ENCODE measurements around the gene PHLPP1. TPM values are rescaled to one million over a fixed set of nuclear protein-coding genes. Genes with fewer than 3 reads are reported as not detected.

The PHLPP1 gene
- total and polyA plus RNA-seq, 10 donors = 1.2 to 10.6 (median 6.7) TPM

DNA sequence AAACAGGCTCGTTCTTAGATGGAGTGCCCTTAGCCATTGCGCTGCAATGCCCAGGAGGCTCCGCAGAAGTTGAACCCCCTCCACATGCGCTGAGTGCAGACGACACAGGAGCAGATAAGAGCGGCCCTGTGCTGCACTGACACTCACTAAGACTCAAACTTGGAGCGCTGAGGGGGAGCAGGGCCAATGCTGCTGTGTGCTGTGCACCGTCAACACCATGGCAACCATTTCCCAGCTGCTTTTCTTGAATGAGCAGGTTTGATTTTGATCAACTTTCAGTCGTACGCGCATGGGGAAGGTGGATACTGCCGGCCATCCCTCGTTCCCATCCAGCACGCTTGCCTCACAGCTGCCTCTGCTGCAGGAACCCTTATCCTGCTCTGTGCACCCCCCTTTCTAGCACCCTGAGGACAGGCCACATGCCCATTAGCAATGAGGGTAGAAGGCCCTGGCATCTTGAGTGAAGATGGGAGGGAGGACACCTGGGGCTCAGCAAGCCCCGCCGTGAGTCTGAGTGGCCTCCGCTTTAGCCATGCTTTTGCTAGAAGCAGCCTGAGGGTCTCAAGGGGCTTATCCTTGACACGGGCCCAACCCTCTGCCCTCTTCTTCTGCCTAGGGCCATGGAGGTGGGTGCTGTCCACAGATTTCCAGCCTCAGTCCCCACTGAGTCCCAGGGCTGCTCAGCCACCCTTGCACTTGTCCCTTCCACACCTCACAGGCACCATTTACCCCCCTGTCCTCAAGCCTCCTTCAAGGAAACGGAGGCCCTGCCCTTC lies 271.9 kb downstream of the PHLPP1 start:
- Histone ChIP-seq H3K9me3 (no peaks in the 10 kb centered on the region), H3K36me3 (no peaks in the 10 kb centered on the region), H3K27ac (no peak overlapping the region), H3K4me3 (no peak overlapping the region), H3K27me3 (replicated peaks in 1 of 7) (peaks cover 0 to 4% (median 0%) of the 10 kb centered on the region in 7 donors), H3K4me1 (peaks cover 0 to 7% (median 5%) of the 10 kb centered on the region in 6 donors)
- TF ChIP-seq POLR2A (IDR thresholded peaks at IDR 0.05) = no peak
- TF ChIP-seq POLR2AphosphoS5 (IDR thresholded peaks at IDR 0.05) = no peak
- TF ChIP-seq, protein P1, sequence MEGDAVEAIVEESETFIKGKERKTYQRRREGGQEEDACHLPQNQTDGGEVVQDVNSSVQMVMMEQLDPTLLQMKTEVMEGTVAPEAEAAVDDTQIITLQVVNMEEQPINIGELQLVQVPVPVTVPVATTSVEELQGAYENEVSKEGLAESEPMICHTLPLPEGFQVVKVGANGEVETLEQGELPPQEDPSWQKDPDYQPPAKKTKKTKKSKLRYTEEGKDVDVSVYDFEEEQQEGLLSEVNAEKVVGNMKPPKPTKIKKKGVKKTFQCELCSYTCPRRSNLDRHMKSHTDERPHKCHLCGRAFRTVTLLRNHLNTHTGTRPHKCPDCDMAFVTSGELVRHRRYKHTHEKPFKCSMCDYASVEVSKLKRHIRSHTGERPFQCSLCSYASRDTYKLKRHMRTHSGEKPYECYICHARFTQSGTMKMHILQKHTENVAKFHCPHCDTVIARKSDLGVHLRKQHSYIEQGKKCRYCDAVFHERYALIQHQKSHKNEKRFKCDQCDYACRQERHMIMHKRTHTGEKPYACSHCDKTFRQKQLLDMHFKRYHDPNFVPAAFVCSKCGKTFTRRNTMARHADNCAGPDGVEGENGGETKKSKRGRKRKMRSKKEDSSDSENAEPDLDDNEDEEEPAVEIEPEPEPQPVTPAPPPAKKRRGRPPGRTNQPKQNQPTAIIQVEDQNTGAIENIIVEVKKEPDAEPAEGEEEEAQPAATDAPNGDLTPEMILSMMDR (IDR thresholded peaks at IDR 0.05 in 8 of 11, conservative IDR thresholded peaks at IDR 0.05 in 3 of 11) = no peak
- WGBS, 5 donors = 87 to 93% (median 90%) methylated on average over 12 to 19 of the region's 19 CpGs
- intact Hi-C loops (cut with DNase I; ENCODE audit: low total_unique reads) = no loop called here
- DNase-seq = peak; percentile 49

DNA sequence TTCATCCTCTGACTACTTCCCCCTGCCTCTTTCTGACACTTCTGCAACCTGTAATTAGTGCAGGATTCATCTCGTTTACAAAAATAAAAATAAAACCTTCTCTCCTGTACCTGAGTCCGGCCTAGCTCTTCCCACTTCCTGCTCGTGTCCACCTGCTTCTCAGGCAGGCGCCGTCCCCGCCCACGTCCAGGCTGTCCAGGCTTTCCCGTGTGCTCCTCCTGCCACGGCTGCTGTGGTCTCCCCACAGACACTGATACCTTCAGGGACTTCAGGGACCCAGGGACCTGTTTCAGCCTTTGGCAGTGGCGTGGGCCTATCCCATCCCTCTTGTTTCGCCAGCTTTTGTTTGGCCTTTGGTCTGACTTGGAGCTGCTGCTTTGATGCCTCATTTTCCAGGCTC lies 272.5 kb downstream of the PHLPP1 start:
- TF ChIP-seq POLR2AphosphoS5 (IDR thresholded peaks at IDR 0.05) (no peak), POLR2A (IDR thresholded peaks at IDR 0.05) (no peak)
- TF ChIP-seq, protein P1 (IDR thresholded peaks at IDR 0.05 in 8 of 11, conservative IDR thresholded peaks at IDR 0.05 in 3 of 11) = no peak
- H3K27me3 ChIP-seq (replicated peaks in 1 of 7) = peaks cover 0 to 11% (median 0%) of the 10 kb centered on the region in 7 donors
- H3K4me3 ChIP-seq = no peak overlapping the region
- 84 to 92% (median 88%) methylated on average over 11 of the region's 11 CpGs for WGBS, 5 donors
- intact Hi-C loops (cut with DNase I; ENCODE audit: low total_unique reads) = no loop called here
- H3K36me3 ChIP-seq = no peaks in the 10 kb centered on the region
- peak; percentile 44 for DNase-seq
- peaks cover 0 to under 1% (median 0%) of the 10 kb centered on the region in 6 donors for H3K4me1 ChIP-seq
- no peaks in the 10 kb centered on the region for H3K9me3 ChIP-seq
- no peak overlapping the region for H3K27ac ChIP-seq

DNA sequence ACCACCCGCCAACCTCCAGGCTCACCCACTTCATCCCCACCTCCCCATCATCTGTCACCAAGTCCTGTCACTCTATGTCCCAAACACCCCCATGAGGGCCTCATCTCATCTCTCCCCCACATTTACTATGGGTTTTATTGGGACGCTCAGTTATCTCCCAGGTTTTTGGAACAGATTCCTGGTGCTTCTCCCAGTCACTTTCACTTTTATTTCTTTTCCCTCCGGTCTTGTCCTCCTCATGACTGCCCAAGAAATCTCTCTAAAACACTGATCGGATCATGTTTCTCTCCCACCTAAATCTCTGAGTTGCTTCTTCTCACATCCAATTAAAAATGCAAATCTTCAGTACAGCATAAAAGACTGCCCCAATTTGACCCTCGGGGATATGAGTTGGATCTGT lies 273.1 kb downstream of the PHLPP1 start:
- H3K4me1 ChIP-seq = no peaks in the 10 kb centered on the region
- no peak for DNase-seq
- H3K36me3 ChIP-seq = no peaks in the 10 kb centered on the region
- TF ChIP-seq POLR2A (IDR thresholded peaks at IDR 0.05) = no peak
- no peak for TF ChIP-seq POLR2AphosphoS5 (IDR thresholded peaks at IDR 0.05)
- H3K9me3 ChIP-seq = no peaks in the 10 kb centered on the region
- WGBS, 5 donors = 75 to 88% (median 84%) methylated on average over 5 of the region's 5 CpGs
- H3K27ac ChIP-seq = no peak overlapping the region
- no peak overlapping the region for H3K4me3 ChIP-seq
- intact Hi-C loops (cut with DNase I; ENCODE audit: low total_unique reads) = no loop called here
- peaks cover 0 to 11% (median 0%) of the 10 kb centered on the region in 7 donors for H3K27me3 ChIP-seq (replicated peaks in 1 of 7)

DNA sequence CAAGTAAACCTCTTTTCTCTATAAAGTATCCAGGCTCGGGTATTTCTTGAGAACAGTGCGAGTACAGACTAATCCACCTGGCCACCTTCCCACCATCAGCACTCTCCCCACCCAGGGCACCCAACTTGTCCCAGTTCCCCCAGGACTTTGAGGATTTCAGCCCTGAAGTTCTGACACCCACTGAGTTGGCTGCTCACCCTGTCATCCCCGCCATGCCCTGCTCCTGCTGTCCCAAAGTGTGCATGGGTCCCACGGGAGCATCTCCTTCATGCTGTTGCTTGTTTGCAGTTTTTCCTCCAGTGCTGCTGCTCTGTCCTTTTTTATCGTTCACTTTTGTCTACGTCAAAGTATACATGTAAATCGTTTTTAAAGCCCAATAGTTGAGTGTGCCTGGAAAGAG lies 273.9 kb downstream of the PHLPP1 start:
- Histone ChIP-seq H3K36me3 (no peaks in the 10 kb centered on the region), H3K9me3 (no peaks in the 10 kb centered on the region), H3K4me3 (no peak overlapping the region), H3K4me1 (no peaks in the 10 kb centered on the region), H3K27me3 (replicated peaks in 1 of 7) (peaks cover 0 to 11% (median 0%) of the 10 kb centered on the region in 7 donors), H3K27ac (no peak overlapping the region)
- TF ChIP-seq POLR2AphosphoS5 (IDR thresholded peaks at IDR 0.05) = no peak
- no peak for TF ChIP-seq POLR2A (IDR thresholded peaks at IDR 0.05)
- TF ChIP-seq, protein P1 (IDR thresholded peaks at IDR 0.05 in 8 of 11, conservative IDR thresholded peaks at IDR 0.05 in 3 of 11) = no peak
- WGBS, 5 donors = 79 to 88% (median 85%) methylated on average over 7 of the region's 7 CpGs
- DNase-seq = no peak
- intact Hi-C loops (cut with DNase I; ENCODE audit: low total_unique reads) = no loop called here

All from spleen (tissue), 11 donors.